ELR (cell line): ENCODE measurements around the gene PRDX5.

Source experiments
- DNase-seq: peaks from one replicate; pipeline ENCODE4 v3.0.0-alpha.2; 2015; ENCODE audit warnings: low read depth

PRDX5 gene

GRCh38 chr11:64290352-64291261 is 27.3 kb upstream of the PRDX5 start:
- no peak for DNase-seq

GRCh38 chr11:64291262-64291751 is 26.6 kb upstream of the PRDX5 start, which contains the start of gene KCNK4:
TSS of gene KCNK4 (plus strand) at chr11:64291302. CDS start at chr11:64293019, 1,717 bp downstream.
- DNase-seq = no peak

GRCh38 chr11:64291752-64292459 is 26.0 kb upstream of the PRDX5 start:
- no peak for DNase-seq

- no peak for DNase-seq
Observed at GRCh38 chr11:64292460-64293254, 25.3 kb upstream of the PRDX5 start.

GRCh38 chr11:64294774-64295173 is 23.1 kb upstream of the PRDX5 start:
- no peak for DNase-seq

GRCh38 chr11:64295760-64296159 is 22.2 kb upstream of the PRDX5 start:
- DNase-seq = no peak

DNA sequence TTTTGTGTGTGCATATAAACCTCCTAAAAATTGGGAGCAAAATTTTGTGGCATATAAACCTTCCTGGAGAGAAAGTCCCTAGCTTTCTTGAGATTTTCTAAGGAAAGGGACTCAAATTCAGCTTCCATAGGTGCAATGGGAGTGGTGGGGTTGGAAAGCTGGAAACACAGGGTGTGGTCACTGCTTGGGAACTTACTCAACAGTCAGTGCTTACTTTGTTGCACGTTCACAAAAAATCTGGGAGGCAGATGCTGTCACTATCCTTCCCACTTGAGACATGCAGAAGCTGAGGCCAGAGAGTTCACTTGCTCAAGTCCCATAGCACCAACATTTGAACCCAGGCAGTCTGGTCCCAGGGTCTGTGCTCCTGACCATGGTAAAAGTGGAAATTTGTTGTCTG is 21.7 kb upstream of the PRDX5 start:
- no peak for DNase-seq

- no peak for DNase-seq
Observed at GRCh38 chr11:64296830-64297698, 20.9 kb upstream of the PRDX5 start.

DNA sequence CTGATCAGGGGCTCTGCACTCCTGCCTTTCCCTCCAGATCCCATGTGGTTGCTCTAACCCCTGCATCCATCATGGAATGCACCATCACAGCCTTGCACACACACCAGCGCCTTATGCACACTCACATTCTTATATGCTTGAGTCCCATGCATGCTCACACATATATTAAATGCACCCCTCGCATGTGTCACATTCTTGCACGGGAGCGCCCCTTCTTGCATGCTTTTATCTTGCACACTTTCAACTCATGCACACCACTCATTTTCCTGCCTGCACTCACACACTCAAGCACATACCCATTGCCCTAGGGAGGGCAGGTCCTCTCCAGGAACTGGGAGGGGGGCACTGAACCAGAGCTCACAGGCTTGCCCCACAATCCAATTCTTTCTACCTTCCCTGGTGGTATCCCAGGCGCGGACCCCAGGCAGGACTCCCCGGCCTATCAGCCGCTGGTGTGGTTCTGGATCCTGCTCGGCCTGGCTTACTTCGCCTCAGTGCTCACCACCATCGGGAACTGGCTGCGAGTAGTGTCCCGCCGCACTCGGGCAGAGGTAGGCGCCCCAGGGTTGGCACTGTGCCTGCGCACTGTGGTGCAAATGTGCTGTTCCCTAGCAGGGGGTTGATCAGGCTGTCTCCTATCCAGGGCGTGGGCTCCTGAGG is 20.1 kb upstream of the PRDX5 start:
- DNase-seq = no peak

DNA sequence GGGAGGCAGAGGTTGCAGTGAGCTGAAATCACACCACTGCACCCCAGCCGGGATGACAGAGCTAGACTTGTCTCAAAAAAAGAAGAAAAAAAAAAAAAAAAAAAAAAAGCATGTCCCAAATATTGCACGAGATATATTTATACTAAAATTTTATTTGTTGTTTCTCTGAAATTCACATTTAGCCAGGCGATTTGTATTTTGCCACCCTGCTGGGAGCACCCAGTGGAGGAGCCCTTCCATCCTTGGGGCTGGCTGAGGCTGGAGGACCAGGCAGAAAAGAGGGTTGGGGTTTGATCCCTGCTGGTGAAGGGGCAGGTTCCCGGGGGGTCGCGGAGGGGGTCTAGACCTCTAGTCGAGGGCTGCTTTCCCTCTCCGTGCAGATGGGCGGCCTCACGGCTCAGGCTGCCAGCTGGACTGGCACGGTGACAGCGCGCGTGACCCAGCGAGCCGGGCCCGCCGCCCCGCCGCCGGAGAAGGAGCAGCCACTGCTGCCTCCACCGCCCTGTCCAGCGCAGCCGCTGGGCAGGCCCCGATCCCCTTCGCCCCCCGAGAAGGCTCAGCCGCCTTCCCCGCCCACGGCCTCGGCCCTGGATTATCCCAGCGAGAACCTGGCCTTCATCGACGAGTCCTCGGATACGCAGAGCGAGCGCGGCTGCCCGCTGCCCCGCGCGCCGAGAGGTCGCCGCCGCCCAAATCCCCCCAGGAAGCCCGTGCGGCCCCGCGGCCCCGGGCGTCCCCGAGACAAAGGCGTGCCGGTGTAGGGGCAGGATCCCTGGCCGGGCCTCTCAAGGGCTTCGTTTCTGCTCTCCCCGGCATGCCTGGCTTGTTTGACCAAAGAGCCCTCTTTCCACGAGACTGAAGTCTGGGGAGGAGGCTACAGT is 18.7 kb upstream of the PRDX5 start:
- no peak for DNase-seq

DNA sequence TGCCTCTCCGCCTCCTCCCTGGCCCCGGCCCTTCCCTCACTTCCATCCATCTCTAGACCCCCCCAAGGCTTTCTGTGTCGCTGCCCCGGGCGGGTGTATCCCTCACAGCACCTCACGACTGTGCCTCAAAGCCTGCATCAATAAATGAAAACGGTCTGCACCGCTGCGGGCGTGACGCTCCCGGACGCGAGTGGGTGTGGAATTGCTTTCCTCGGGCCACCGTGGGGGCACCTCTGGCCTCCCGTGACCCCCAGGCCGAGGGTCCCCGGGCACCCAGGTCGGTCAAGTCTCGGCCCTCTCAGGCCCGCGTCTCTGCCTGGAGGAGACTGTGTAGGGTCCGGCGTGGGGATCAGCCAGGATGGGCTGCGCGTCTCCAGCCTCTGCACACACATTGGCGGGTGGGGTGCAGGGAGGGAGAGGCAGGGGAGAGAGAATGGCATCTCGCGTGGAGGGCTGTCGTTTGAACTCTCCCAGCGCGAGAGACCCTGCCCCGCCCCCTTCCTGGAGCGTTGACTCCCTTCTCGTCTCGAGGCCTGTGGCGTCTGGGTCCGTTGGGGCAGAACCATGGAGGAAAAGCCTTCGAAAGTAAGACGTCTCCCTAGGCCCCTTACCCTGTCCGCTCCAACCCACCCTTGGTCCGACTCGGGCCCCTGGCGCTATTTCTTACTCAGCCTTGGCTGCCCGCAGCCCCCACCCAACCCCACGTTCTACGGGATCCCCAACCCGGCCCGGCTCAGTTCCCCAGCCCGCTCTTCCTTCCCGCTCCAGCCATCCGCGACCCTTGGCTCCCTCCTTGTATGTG is 17.9 kb upstream of the PRDX5 start, which contains the start of gene CATSPERZ:
CATSPERZ (plus strand) TSS at position 512 of the 802 bp plus-strand sequence; CDS start at position 565, 53 bp downstream.
- no peak for DNase-seq

- DNase-seq = peak; percentile 35
Observed at GRCh38 chr11:64303109-64304031, 14.6 kb upstream of the PRDX5 start.

DNA sequence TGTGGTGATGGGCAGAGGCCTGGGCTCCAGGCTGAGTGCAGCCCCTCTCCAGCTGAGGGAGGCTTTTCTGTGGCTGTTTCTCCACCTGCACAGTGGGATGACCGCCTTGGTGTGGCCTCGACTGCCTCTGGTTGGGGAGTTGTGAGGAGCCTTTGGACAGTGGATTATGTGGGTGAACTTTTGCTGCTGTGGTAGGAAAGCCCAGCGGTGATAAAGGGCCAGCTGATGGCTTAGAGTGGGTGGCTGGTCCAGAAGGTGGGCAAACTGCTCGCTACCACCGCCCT is 13.9 kb upstream of the PRDX5 start:
- no peak for DNase-seq

GRCh38 chr11:64304316-64305072 is 13.4 kb upstream of the PRDX5 start:
- DNase-seq = peak; percentile 95

GRCh38 chr11:64305075-64305690 is 12.7 kb upstream of the PRDX5 start, which contains the start of gene ESRRA:
TSS of gene ESRRA (plus strand) at chr11:64305524. CDS start at chr11:64307180, 1,656 bp downstream.
- DNase-seq = peak; percentile 98
